Mucosa of gallbladder (tissue), 1 donor: ENCODE measurements around the gene ZNF554. TPM values are rescaled to one million over a fixed set of nuclear protein-coding genes. Genes with fewer than 3 reads are reported as not detected.
"Not testable (repeated sequence)": the region's sequence is repeated elsewhere in the genome, so short reads cannot be mapped to it uniquely, and the experiment has no call there.

Experiments
- DNase-seq: peaks from one replicate; pipeline ENCODE4 v3.0.0-alpha.2; 2020; ENCODE audit warnings: low spot score
- total RNA-seq: library from RNA; stranded (reverse); gene quantifications from one replicate; pipeline ENCODE4 v1.2.1, GENCODE V29; 2021
- donor health status: DM: no; HTN: no; CAD: no.

The ZNF554 gene
- total RNA-seq, 1 donor from 2014 or later, result 4.6 TPM

DNA sequence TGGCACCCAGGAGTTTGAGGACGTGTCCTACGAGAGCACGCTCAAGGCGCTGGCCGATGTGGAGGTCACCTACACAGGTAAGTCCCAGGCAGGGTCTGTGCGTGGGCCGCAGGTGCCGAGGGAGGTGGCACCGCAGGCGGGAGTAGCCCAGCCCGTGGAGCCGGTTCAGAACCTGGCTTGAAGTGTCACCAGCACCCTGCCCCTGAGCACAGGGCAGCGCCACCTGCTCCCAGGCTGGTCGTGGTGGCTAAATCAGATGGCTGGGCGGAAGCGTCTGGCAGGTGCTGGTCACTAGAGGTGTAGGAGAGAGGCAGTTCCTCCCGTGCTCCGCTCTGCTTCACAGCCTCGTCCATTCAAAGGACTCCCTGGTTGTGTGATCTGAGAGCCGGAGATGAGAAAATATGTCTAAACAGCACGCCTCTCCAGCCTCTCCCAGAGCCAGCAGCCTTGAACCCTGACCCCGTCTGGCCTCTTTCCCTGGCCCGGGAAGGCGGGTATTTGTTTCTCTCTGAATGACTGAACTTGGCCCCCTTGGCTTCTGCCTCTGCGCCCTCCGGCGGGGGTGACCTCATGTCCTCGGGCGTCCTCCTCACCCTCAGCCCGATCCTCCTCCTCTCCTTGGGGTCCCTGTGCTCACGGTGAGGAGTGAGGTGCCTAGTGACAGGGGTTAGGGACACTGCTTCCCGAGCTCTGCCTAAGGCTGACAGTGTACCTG lies 29.0 kb upstream of the ZNF554 start:
- no peak for DNase-seq

DNA sequence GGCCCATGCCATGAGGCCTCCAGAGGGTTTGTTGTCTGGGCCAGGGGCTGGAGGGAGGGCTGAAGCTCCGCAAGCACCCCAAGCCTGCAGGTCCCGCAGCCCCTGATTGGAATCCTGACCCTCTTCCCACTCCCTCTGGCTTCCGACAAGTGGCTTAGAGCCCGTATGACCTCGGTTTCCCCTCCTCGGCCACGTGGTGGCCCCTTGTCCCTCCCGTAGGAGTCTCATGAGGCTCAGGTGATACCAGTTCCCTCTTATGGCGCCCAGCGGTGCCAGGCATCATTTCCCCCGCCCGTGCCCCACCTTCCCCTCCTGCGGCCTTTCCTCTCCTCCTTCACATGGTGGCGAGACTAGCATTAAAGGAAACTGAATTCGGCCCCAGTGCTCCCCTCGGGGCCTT lies 28.2 kb upstream of the ZNF554 start:
- DNase-seq, result no peak

DNA sequence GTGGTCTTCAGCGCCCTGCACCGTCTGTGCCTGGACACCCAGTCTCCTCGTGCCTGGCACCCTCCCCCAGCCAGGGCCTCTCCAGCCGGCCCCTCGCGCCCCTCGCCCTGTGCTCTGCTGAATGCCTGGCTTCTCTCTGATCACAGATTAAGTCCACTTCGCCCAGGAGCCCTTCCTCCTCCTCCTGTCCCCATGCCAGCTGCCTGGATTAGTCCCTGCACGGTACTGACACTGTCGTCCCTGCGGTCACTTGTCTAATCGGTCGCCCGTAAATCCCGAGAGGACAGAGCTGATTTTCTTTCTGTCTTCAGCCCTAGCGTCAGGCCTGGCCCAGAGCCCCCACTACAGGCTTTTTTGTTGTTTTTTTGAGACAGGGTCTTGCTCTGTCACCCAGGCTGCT lies 27.8 kb upstream of the ZNF554 start:
- DNase-seq, result no peak

DNA sequence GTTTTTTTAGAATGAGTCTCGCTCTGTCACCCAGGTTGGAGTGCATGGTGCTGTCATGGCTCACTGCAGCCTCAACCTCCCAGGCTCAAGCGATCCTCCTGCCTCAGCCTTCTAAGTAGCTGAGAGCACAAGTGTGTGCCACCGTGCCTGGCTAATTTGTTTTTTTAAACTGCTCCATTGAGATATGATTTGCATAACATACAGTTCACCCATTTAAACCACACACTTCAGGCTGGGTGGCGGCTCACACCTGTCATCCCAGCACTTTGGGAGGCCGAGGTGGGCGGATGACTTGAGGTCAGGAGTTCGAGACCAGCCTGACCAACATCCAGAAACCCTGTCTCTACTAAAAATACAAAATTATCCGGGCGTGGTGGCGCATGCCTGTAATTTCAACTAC lies 27.0 kb upstream of the ZNF554 start:
- DNase-seq, result not testable (repeated sequence)

DNA sequence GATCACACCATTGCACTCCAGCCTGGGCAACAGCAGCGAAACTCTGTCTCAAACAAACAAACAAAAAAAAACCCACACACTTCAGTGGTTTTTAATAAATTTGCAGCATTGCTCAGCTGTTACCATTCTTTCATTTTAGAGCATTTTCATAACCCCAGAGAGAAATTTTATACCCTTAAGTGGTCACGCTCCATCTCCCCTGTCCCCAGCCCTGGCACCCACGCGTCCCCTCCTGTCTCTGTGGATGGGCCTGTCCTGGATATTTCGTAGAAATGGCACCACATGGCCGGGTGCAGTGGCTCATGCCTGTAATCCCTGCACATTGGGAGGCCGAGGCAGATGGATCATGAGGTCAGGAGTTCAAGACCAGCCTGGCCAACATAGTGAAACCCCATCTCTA lies 26.5 kb upstream of the ZNF554 start:
- no peak for DNase-seq

DNA sequence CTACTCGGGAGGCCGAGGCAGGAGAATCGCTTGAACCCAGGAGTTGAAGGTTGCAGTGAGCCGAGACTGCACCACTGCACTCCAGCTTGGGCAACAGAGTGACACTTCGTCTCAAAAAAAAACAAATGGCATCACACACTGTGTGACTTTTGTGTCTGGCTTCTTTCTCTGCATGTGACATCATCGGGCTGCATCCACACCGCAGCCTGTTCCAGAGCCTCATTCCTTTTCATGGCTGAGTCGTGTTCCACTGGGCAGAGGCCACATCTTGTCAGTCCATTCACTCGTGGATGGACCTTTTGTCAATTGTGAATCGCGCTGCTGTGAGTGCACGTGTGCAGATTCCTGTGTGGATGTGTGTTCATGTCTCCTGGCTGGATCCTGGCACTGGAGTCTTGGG lies 26.1 kb upstream of the ZNF554 start:
- DNase-seq, result no peak

DNA sequence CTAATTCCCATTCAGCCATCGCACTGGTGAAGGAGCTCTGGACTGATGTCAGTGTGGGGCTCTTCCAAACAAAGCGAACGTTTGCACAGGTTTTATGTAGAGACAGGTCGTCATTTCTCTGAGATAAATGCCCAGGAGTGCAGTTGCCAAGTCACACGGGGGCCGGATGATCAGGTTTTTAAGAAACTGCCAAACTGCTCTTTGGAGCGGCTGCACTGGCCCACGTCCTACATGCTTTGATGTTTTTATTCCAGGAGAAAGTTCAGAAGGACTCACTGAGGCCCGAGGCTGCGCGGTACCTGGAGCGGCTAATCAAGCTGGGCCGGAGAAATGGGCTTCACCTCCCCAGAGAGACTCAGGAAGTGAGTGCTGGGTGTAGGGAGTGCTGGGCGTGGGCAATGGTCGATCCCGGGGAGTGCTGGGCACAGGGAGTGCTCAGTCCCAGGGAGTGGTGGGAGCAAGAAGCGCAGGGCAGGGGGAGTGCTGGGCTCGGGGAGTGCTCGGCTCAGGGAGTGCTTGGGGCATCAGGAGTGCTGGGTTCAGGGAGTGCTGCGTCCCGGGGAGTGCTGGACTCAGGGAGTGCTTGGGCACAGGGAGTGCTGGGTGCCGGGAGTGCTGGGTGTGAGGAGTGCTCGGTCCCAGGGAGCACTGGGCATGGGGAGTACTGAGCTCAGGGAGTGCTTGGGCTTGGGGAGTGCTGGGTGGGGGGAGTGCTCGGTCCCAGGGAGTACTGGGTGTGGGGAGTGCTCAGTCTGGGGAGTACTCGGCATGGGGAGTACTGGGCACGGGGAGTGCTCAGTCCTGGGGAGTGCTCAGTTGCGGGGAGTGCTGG lies 23.6 kb upstream of the ZNF554 start:
- no peak for DNase-seq

DNA sequence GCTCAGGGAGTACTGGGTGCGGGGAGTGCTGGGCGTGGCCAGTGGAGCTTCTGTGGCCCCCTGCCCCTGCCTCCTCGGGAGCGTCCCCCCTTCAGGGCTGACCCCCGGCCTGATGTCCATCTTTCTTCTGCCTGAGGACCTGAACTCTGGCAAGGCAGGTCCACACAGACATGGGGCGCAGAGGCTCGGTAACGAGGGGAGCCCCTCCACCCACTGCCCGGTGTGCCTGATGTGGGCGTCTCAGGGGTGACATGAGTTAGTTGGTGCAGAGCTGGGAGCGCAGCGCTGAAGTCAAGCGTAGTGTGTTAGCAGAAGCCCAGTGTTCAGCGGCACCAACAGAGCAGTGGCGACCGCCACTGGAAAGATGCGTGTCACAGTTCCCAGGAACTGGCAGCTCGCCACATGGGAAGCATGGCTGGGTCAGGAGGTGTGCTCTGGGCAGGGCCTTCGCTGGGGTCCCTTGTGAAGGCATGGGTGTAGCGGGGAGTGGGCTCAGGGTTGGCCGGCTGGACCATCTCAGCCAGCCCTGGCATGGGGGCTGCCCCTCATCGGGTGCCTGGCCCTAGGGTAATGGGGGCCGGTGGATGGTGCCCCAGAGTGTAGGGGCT lies 22.9 kb upstream of the ZNF554 start:
- DNase-seq, result no peak

DNA sequence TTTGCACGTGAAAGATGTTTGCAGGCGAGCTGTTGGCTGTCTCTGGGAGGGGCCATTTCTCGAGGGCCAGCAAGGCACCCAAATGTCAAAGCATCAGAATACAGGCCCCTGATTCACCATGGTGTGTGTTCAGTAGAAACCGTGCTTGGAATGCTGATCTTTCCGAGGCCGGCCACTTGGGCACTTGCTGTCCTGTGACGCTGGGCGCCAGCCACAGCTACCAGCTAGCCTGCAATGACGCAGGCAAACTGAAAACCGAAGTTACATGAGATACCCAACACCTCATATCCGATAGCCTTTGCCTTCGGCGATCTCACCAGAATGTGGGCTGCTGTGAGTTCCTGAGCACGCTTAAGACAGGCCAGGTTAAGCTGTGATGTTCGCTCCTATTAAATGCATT lies 22.4 kb upstream of the ZNF554 start:
- no peak for DNase-seq

DNA sequence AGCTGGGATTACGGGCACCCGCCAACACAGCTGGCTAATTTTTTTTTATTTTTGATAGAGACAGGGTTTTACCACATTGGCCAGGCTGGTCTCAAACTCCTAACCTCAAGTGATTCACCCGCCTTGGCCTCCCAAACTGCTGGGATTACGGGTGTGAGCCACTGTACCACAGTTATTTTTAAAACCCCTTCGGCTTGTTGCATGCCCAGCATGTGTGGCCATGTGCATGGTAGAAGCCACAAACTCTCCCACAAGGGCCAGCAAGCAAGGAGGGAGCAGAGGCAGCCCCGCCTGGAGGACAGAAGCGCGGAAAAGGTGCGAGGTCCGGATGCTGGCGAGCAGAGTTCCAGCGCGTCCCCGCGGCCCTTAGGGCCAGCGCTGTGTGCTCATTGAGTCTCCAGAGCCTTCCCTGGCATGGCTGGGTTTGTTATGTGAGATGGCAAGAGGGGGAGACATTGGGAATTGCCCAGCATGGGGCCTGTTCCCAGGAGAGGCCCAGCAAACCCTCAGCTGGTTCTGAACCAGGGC lies 21.4 kb upstream of the ZNF554 start:
- no peak for DNase-seq

DNA sequence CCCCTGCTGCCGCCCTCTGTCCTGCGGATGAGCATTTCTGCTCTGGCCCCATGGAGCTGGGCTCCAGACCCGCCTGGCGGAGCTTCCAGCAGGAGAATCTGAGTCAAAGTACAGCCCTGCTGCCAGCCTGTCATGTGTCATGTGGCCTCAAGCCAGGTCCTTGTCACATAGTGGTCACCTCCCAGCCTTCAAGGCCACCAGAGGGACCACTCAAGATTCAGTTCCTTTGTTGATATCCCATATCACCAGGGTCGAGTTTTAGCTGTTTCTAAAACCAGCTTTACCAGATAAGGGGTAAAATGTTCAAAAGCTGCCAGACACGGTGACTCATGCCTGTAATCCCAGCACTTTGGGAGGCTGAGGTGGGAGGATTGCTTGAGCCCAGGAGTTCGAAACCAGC lies 20.9 kb upstream of the ZNF554 start:
- no peak for DNase-seq

DNA sequence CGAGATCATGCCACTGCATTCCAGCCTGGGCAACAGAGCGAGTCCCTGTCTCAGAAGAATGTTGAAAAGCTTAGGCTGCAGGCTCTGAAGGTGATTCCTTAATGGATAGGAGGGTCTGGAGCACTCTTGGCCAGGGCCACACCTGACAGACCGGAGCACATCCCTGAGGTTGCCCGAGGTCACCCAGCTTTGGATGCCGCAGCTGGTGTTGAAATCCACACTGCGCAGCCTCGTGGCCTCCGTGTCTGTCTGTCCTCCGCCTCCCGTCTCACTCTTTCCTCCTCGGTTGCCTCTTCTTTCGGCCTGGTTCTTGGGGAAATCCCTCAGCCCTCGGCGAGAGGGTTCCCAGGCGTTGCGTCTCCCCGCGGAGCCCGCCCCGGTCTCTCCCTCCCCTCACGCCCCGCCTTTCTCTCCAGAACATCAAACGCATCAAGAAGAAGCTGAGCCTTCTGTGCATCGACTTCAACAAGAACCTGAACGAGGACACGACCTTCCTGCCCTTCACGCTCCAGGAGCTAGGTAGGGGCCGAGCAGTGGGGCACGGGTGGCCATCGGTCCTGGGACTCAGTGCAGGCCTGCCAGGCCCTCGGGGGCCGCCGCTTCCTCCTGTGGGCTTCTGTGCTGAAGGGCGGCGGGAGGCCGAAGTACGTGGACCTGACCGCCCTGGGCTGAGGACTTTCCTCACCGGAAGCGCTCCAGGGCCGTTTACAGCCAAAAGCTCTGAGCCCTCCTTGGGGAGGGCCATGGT lies 20.2 kb upstream of the ZNF554 start:
- no peak for DNase-seq

DNA sequence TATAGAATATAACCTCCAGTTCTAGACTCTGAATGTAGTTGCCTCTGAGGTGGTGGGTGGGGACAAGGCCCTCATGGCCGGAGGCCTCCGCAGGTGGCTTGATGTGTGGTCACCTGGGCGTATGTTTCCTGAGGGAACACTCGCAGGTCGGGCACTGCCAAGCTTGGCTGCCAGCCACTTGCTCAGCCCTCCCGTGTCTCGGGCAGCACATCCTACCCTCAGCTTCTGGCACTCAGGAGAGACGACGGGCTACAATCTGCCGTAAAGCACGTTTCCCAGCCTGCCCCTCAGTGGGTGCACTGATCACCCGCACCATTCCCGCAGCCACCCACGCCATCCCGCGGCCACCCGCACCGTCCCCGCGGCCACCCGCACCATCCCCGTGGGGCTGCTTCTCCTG lies 19.2 kb upstream of the ZNF554 start:
- no peak for DNase-seq

DNA sequence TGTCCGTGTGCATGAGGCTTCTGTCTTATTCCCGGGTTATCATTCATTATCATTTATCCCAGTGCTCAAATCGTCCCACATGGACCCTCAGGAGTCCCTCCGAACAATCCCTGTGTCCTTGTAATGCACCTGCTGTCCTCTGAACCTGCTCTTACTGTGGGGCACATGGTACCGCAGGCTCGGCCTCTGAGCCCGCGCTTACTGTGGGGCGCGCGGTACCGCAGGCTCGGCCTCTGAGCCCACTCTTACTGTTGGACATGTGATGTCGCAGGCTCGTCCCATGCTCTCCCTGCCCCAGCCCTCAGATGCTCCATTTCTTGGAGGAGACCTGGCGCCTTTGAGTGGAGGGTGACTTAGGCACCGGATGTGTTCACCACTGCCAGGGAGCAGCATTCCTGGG lies 16.8 kb upstream of the ZNF554 start:
- no peak for DNase-seq

DNA sequence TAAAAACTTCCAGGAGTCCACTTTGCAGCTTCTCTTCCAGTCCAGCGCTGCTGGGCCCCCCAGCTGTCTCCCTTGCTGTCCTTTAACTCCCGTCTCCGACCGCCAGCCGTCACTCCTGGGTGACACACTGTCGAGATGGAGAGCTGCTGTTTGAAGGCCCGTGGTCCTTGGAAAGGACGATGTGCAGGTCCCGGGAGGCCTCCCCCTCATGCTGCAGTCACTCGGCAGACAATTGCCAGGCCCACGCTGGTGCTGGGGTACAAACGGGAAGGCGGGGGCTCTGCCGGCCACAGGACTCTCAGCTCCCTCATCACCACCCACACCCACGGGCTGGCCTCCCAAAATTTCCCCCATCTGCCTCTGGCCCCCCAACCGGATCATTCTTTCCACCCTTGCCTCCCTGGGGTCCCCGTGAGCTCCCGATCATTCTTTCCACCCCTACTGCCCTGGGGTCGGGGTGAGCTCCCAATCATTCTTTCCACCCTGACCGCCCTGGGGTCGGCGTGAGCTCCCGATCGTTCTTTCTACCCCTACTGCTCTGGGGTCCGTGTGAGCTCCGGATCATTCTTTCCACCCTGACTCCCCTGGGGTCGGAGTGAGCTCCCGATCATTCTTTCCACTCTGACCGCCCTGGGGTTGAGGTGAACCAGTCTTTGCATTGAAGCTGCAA lies 16.0 kb upstream of the ZNF554 start:
- no peak for DNase-seq

DNA sequence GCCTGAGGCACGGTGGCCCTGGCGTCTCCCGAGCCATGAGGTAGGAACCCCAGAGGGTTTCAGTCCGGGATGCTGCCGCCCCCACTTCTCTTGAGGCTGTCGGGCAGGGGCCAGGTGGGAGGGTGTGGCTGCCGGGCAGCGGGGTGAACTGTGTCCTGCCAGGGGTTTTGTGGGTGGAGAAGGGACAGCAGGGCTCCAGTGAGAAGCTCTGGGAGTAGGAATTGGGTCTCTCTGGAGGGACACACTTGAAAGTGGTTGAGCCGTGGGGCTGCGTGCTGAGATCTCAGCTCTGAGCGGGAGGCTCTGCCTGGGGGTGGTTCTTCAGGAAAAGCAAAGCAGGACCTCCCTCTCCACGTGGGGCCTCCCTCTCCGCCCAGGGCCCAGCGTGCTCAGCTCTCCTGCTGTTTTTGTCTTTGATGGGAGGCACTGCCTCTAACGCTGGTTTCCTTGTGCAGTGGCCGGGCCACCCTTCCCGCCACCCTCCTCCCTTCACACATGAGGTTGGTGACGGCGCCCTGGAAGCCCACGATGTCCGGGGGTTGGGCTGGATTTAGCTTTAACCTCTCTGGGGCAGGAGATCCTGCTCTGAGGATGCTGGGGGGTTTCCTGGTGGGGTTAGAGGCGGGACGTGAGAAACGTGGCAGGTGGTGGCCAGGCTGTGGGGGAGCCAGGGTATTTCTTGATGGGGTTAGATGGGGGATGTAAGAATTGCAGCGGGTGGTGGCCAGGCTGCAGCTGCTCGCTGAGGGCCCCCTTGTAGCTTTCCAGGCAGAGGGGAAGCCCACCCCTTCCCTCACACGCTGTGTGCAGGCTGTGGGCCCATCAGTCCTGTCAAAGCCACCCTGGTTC lies 15.3 kb upstream of the ZNF554 start:
- DNase-seq, result no peak

DNA sequence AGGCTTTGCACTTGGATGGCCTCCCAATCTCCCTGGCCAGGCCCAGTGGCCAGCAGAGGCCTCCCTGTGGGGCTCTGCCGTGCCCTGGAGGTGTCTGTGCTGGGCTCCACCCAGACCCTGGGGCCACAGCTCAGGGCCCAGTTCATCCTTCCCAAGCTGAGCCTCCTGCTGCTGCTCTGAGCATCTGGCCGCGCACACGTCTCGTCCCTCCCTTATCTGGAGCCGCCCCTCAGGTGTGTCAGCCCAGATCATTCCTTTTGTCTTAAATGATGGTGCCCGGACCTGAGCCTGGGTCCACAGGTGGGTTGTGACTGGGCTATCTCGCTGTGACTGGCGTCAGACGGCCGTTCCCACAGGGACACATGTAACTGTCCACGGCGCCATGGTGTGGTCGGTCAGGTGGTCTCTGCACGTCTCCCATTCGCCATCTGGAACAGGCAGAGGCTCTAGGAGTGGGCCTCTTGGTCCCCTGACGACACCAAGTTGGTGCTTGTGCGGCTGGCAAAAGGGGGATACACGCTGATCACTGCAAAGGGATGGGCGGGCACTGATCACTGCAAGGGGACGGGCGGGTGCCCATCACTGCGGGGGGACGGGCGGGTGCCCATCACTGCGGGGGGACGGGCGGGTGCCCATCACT lies 14.3 kb upstream of the ZNF554 start:
- no peak for DNase-seq

DNA sequence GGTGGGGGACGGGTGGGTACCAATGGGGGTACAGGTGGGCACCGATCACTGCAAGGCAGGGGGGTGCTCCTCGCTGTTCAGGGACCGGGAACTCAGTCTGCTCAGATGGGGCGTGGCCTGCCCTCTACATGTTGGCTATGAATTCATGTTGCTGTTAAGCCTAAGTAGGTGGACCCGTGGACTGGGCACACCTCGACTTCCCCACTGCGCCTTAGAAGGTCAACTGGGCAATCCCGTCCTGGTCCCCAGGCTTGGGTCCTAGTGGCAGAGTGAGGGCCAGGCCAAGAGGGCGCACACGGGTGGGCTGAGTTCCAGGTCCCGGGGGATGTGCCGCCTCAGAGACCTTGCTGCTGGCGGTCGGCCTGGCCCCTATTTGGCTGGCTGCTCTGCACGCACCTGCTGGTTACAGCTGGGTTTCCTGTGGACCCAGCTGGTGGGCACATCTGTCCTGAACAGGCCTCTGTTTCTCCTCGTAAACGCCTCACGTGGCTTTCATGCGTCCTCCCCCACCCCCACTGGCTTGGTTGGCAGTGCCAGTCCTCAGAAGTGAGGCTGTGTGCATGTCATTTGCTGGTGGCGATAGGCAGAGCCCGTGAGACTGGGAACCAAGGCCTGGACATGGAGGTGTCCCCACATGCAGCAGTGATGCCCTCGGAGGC lies 13.5 kb upstream of the ZNF554 start:
- no peak for DNase-seq

DNA sequence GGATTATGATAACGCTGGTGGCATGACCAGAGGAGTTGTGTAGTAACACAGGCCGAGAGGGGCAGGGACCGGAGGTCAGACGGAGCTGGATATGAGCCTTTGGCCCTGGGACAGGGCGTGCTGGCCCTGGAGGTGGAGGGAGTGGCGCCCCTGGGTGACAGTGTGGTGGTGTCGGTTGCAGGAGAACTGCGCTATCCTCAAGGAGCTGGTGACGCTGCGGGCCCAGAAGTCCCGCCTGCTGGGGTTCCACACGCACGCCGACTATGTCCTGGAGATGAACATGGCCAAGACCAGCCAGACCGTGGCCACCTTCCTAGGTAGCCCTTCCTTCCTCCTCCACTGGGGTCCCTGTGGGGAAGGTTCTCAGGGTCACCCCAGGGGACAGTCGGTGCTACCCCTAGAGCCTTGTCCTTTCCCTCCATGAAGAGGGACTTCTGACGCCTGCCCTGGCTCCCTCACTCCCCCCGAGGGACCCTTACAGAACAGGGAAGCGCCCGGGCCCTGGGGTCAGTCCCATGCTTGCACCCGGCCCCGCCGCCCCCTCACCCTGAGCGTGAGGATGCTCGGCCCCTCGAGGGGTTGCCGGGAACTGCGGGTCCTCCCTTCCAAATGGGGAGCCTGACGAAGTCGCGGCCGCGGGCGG lies 12.8 kb upstream of the ZNF554 start:
- no peak for DNase-seq
